ENCODE results near the gene VAMP7. TPM values are rescaled to one million over a fixed set of nuclear protein-coding genes. Genes with fewer than 3 reads are reported as not detected.
"Not testable (repeated sequence)": the region's sequence is repeated elsewhere in the genome, so short reads cannot be mapped to it uniquely, and the experiment has no call there.

Gene VAMP7
- total and polyA plus RNA-seq, 2 of the 13 experiments (the other 11 are each of a cell fraction or from before 2014, with no cell fraction given) = 13.4 to 20.7 TPM

- H3K27me3 ChIP-seq (ENCODE audit: control insufficient read depth in 1 of 2, insufficient read depth in 2 of 2, low read length in 2 of 2) = no peaks in the 10 kb centered on the region
- ChIA-PET POLR2A (no interaction called here), CTCF (ENCODE audit: low intra/inter-chr PET ratio, low total read pairs) (no interaction called here)
- TF ChIP-seq ONECUT2 (CRISPR knock-in tag; IDR thresholded peaks at IDR 0.05) (peak; percentile 66; the same call in 1 of the 2 replicates), ZNF138 (CRISPR knock-in tag; IDR thresholded peaks at IDR 0.05; ENCODE audit: low read depth) (no peak), CEBPG (CRISPR knock-in tag; IDR thresholded peaks at IDR 0.05) (0 out of 2 replicates have a peak, but pooled peaks have one; percentile 4), HNF4A (CRISPR knock-in tag; IDR thresholded peaks at IDR 0.05) (peak; percentile 21; the same call in 1 of the 2 replicates), FOXP4 (CRISPR knock-in tag; IDR thresholded peaks at IDR 0.05) (no peak), MED13 (CRISPR knock-in tag; IDR thresholded peaks at IDR 0.05) (no peak), YEATS4 (CRISPR knock-in tag; IDR thresholded peaks at IDR 0.05; ENCODE audit: borderline replicate concordance) (no peak), EP300 (IDR thresholded peaks at IDR 0.05; ENCODE audit: low read depth in 2 of 2, low read length in 2 of 2) (peak in 1 of 2 experiments; percentile 15; a peak in 1 of 4 replicates), EP300 (CRISPR knock-in tag; IDR thresholded peaks at IDR 0.05; ENCODE audit: borderline replicate concordance) (no peak), PAXIP1 (CRISPR knock-in tag; conservative IDR thresholded peaks at IDR 0.05) (peak; percentile 24; the same call in 1 of the 2 replicates), TBL1XR1 (IDR thresholded peaks at IDR 0.05; ENCODE audit: borderline replicate concordance, low read length, partially characterized antibody) (no peak)
- no peak overlapping the region for H3K4me2 ChIP-seq (ENCODE audit: low read depth, low read length)
- no peak overlapping the region for H3K4me3 ChIP-seq (replicated peaks in 1 of 3; ENCODE audit: insufficient read depth in 1 of 3, low read depth in 2 of 3, low read length in 3 of 3)
- no TSS peak for BruUV-seq (replicated peaks)
- peak; percentile 76 for ATAC-seq
- peak; percentile 3 for DNase-seq (ENCODE audit: low spot score)
- no peak for FAIRE-seq
- intact Hi-C loops (cut with micrococcal nuclease; ENCODE audit: unreplicated experiment) = no loop called here
- 14% methylated on average over 2 of the region's 2 CpGs for WGBS (ENCODE audit: low lambda C conversion rate)
- no peak overlapping the region for H2AFZ ChIP-seq (ENCODE audit: low read length)
- no peaks in the 10 kb centered on the region for H3K79me2 ChIP-seq (ENCODE audit: insufficient read depth, low read length)
- H3K4me1 ChIP-seq (ENCODE audit: insufficient read depth, low read length) = peaks cover 6% of the 10 kb centered on the region; the same call in 1 of the 2 replicates
- H4K20me1 ChIP-seq (ENCODE audit: insufficient read depth, low read length) = no peaks in the 10 kb centered on the region
- in situ Hi-C loops (cut with HindIII; ENCODE audit: extremely low pct_ligation_motif_present, low pct_unique_long_range_greater_than_20kb) = no loop called here
- H3K27ac ChIP-seq (ENCODE audit: extremely low read length, insufficient read depth, low read length) = no peak overlapping the region
- H3K9me3 ChIP-seq (ENCODE audit: low read length) = peaks cover 43% of the 10 kb centered on the region; the same call in 1 of the 2 replicates
- no peak overlapping the region for H3K9ac ChIP-seq (ENCODE audit: insufficient read depth, low read depth, low read length)
- 0 out of 5 replicates have a peak, but pooled peaks cover 0 to 3% of the 10 kb centered on the region in 2 experiments for H3K36me3 ChIP-seq (replicated peaks in 1 of 2; ENCODE audit: control insufficient read depth in 1 of 2, insufficient read depth in 2 of 2, low read length in 2 of 2)
Measured at GRCh38 chrX:155900765-155901164, 19.6 kb downstream of the VAMP7 start.

- H3K9ac ChIP-seq (ENCODE audit: insufficient read depth, low read depth, low read length); FAIRE-seq; H3K27ac ChIP-seq (ENCODE audit: extremely low read length, insufficient read depth, low read length); H3K4me1 ChIP-seq (ENCODE audit: insufficient read depth, low read length); DNase-seq (ENCODE audit: low spot score); CTCF ChIA-PET (ENCODE audit: low intra/inter-chr PET ratio, low total read pairs); ATAC-seq; H3K4me2 ChIP-seq (ENCODE audit: low read depth, low read length); H3K36me3 ChIP-seq (replicated peaks in 1 of 2; ENCODE audit: control insufficient read depth in 1 of 2, insufficient read depth in 2 of 2, low read length in 2 of 2); POLR2A ChIA-PET; H3K79me2 ChIP-seq (ENCODE audit: insufficient read depth, low read length); in situ Hi-C loops (cut with HindIII; ENCODE audit: extremely low pct_ligation_motif_present, low pct_unique_long_range_greater_than_20kb); H4K20me1 ChIP-seq (ENCODE audit: insufficient read depth, low read length); BruUV-seq (replicated peaks); intact Hi-C loops (cut with micrococcal nuclease; ENCODE audit: unreplicated experiment); H3K4me3 ChIP-seq (replicated peaks in 1 of 3; ENCODE audit: insufficient read depth in 1 of 3, low read depth in 2 of 3, low read length in 3 of 3); H3K27me3 ChIP-seq (ENCODE audit: control insufficient read depth in 1 of 2, insufficient read depth in 2 of 2, low read length in 2 of 2); H2AFZ ChIP-seq (ENCODE audit: low read length): not testable (repeated sequence)
- 82% methylated on average over 11 of the region's 26 CpGs for WGBS (ENCODE audit: low lambda C conversion rate)
- peaks cover 43% of the 10 kb centered on the region for H3K9me3 ChIP-seq (ENCODE audit: low read length)
Measured at GRCh38 chrX:155907661-155908060, 26.5 kb downstream of the VAMP7 start.
